Lower leg skin (tissue), 3 donors: Measurements from ENCODE around the gene PCDHB1.

ENCODE experiments used
- POLR2A ChIP-seq, 2 donors: fragments of 450-650 bp; IDR thresholded peaks; one replicate each; pipeline ENCODE4 v1.6.1; 2016 to 2017; ENCODE audit warnings: antibody characterized with exemption in 2 of 2, mild to moderate bottlenecking in 1 of 2, moderate library complexity in 1 of 2
- TF ChIP-seq, protein P1 (sequence below), 3 donors: fragments of 450-650 bp; IDR thresholded peaks; one replicate each; pipeline ENCODE4 v1.5.1; 2016; ENCODE audit warnings: antibody characterized with exemption in 3 of 3, mild to moderate bottlenecking in 3 of 3, moderate library complexity in 2 of 3

DNA sequence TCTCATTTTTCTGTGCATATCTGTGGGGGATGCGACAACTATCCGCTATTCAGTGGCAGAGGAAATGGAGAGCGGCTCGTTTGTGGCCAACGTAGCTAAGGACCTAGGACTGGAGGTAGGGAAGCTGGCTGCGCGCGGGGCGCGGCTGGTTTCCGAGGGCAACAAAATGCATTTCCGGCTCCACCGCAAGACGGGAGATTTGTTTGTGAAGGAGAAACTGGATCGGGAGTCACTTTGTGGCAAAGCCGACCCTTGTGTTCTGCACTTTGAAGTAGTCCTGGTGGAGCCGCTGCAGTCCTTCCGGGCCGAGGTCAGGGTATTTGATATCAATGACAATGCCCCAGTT is 320 bp downstream of the PCDHB1 start:
- no peak for TF ChIP-seq POLR2A (IDR thresholded peaks at IDR 0.05)
- TF ChIP-seq, protein P1, sequence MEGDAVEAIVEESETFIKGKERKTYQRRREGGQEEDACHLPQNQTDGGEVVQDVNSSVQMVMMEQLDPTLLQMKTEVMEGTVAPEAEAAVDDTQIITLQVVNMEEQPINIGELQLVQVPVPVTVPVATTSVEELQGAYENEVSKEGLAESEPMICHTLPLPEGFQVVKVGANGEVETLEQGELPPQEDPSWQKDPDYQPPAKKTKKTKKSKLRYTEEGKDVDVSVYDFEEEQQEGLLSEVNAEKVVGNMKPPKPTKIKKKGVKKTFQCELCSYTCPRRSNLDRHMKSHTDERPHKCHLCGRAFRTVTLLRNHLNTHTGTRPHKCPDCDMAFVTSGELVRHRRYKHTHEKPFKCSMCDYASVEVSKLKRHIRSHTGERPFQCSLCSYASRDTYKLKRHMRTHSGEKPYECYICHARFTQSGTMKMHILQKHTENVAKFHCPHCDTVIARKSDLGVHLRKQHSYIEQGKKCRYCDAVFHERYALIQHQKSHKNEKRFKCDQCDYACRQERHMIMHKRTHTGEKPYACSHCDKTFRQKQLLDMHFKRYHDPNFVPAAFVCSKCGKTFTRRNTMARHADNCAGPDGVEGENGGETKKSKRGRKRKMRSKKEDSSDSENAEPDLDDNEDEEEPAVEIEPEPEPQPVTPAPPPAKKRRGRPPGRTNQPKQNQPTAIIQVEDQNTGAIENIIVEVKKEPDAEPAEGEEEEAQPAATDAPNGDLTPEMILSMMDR (IDR thresholded peaks at IDR 0.05), result no peak
